B cell (primary cell): ENCODE data around the gene TNNT3.

Experiments
- EZH2 ChIP-seq: IDR thresholded peaks from 2 replicates; pipeline ENCODE4 v1.6.1; 2012; ENCODE audit warnings: borderline replicate concordance, low read depth, mild to moderate bottlenecking, moderate library complexity, low read length; ENCODE audit not compliant: insufficient read depth, poor library complexity, severe bottlenecking
- TF ChIP-seq, protein P1 (sequence below): fragments of 200-600 bp; IDR thresholded peaks from one replicate; pipeline ENCODE4 v1.8.0; 2022; ENCODE audit warnings: antibody characterized with exemption, mild to moderate bottlenecking

DNA sequence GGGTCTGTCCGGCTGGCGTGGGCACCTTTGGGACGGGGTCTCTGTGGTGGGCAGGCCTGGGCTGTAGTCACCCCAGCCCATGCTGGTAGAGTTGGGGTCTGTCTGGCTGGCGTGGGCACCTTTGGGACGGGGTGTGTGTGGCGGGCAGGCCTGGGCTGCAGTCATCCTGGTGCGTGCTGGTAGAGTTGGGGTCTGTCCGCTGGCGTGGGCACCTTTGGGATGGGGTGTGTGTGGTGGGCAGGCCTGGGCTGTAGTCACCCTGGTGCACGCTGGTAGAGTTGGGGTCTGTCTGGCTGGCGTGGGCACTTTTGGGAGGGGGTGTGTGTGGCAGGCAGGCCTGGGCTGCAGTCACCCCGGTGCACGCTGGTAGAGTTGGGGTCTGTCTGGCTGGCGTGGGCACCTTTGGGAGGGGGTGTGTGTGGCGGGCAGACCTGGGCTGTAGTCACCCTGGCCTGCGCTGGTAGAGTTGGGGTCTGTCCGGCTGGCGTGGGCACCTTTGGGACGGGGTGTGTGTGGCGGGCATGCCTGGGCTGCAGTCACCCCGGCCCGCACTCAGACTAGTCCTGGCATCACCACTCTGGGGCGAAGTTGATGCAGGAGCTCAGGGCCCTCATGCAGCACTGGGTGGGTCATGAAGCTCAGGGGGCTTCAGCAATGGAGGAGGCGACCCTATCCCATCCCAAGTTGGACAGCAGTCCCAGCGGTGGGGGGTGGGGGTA, 47.1 kb upstream of the TNNT3 start:
- TF ChIP-seq, protein P1, sequence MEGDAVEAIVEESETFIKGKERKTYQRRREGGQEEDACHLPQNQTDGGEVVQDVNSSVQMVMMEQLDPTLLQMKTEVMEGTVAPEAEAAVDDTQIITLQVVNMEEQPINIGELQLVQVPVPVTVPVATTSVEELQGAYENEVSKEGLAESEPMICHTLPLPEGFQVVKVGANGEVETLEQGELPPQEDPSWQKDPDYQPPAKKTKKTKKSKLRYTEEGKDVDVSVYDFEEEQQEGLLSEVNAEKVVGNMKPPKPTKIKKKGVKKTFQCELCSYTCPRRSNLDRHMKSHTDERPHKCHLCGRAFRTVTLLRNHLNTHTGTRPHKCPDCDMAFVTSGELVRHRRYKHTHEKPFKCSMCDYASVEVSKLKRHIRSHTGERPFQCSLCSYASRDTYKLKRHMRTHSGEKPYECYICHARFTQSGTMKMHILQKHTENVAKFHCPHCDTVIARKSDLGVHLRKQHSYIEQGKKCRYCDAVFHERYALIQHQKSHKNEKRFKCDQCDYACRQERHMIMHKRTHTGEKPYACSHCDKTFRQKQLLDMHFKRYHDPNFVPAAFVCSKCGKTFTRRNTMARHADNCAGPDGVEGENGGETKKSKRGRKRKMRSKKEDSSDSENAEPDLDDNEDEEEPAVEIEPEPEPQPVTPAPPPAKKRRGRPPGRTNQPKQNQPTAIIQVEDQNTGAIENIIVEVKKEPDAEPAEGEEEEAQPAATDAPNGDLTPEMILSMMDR, result no peak
- no peak for TF ChIP-seq EZH2
